ENCODE results near the gene KCNMA1. TPM values are rescaled to one million over a fixed set of nuclear protein-coding genes. Genes with fewer than 3 reads are reported as not detected.

The KCNMA1 gene
- total RNA-seq, 1 experiment from 2014 or later, result 143 TPM

DNA sequence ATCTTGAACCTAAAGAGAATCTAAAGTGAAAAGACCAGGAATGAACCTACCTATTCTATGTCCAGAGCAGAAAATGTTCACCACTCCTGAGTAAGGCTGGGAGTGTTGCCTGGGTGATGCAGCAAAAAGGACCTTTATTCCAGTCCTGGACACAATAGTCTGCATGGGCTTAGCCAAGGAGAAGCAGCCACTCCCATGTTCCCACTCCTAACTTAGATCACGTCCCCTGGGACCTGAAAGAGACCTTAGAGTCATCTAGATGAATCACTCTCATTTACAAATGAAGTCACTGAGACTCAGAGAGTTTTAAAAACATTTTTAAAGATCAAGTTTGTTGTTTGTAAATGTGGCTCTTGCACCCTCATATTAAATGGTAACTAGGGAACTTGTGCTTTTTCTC is 763.4 kb downstream of the KCNMA1 start:
- no TSS peak for BruUV-seq (replicated peaks)

DNA sequence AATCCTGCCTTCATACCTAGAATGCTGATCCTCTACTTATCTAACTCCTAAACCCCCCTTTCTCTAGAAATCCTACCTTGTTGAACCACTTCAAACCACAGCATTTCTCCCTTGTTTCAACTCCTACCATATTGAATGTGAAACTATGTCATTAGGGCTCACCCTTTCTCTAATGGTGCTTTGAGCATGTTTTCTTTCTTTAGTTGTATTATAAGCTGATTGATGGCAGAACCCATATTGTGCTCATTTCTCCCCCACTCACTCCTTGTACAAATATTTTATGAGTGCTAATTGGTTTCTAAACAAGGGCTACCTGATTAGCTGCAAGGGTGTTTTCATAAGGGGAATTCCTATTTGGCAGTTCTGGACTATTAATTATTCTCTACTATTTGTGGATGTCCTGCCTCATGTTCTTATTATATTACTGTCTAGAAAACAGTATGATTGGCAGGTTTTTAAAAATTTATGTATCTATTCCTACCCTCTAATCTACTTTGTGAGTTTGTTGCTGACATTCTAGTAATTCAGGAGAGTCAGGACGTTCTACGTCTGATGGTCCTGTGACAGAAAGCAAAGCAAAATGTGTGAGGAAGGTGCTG is 765.8 kb downstream of the KCNMA1 start:
- ChIA-PET POLR2A (ENCODE audit: unreplicated experiment) (no interaction called here), CTCF (no interaction called here)
- BruUV-seq (replicated peaks), result no TSS peak
- Histone ChIP-seq H3K27me3 (ENCODE audit: low read length) (peaks cover 20% of the 10 kb centered on the region; the same call in 1 of the 2 replicates), H3K4me3 (ENCODE audit: low read length) (no peak overlapping the region), H2AFZ (ENCODE audit: low read length) (no peak overlapping the region), H4K20me1 (ENCODE audit: low read length) (no peaks in the 10 kb centered on the region), H3K9me2 (replicated peaks; ENCODE audit: low read length) (no peaks in the 10 kb centered on the region), H3K4me1 (ENCODE audit: insufficient read depth, low read length) (peaks cover 13% of the 10 kb centered on the region), H3F3A (ENCODE audit: low read length, unreplicated experiment) (no peaks in the 10 kb centered on the region), H3K79me2 (ENCODE audit: low read length) (no peaks in the 10 kb centered on the region), H3K9ac (ENCODE audit: low read length) (no peak overlapping the region), H3K9me3 (ENCODE audit: low read length) (no peaks in the 10 kb centered on the region), H3K36me3 (ENCODE audit: low read depth, low read length) (no peaks in the 10 kb centered on the region), H3K4me2 (ENCODE audit: low read length) (no peak overlapping the region), H3K27ac (ENCODE audit: low read length) (no peak overlapping the region)
- ATAC-seq (no peak), DNase-seq (no peak)
- intact Hi-C loops (cut with micrococcal nuclease), result no loop called here
- TF ChIP-seq, protein P1, sequence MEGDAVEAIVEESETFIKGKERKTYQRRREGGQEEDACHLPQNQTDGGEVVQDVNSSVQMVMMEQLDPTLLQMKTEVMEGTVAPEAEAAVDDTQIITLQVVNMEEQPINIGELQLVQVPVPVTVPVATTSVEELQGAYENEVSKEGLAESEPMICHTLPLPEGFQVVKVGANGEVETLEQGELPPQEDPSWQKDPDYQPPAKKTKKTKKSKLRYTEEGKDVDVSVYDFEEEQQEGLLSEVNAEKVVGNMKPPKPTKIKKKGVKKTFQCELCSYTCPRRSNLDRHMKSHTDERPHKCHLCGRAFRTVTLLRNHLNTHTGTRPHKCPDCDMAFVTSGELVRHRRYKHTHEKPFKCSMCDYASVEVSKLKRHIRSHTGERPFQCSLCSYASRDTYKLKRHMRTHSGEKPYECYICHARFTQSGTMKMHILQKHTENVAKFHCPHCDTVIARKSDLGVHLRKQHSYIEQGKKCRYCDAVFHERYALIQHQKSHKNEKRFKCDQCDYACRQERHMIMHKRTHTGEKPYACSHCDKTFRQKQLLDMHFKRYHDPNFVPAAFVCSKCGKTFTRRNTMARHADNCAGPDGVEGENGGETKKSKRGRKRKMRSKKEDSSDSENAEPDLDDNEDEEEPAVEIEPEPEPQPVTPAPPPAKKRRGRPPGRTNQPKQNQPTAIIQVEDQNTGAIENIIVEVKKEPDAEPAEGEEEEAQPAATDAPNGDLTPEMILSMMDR (conservative IDR thresholded peaks at IDR 0.05; ENCODE audit: low read depth, low read length), result no peak
- TF ChIP-seq EZH2phosphoT487 (IDR thresholded peaks at IDR 0.05; ENCODE audit: borderline replicate concordance, low read length), result no peak
- TF ChIP-seq EZH2 (IDR thresholded peaks at IDR 0.05; ENCODE audit: low read length, unreplicated experiment), result no peak

More for the DNA sequence above, 763.4 kb downstream of the KCNMA1 start:
- Histone ChIP-seq H3K27me3 (ENCODE audit: low read length) (0 out of 2 replicates have a peak, but pooled peaks cover 8% of the 10 kb centered on the region), H3K79me2 (ENCODE audit: low read length) (no peaks in the 10 kb centered on the region), H3K4me1 (ENCODE audit: insufficient read depth, low read length) (peaks cover 13% of the 10 kb centered on the region), H3K9me3 (ENCODE audit: low read length) (no peaks in the 10 kb centered on the region), H3K9me2 (replicated peaks; ENCODE audit: low read length) (no peaks in the 10 kb centered on the region), H3K36me3 (ENCODE audit: low read depth, low read length) (no peaks in the 10 kb centered on the region), H3K4me3 (ENCODE audit: low read length) (no peak overlapping the region), H3K27ac (ENCODE audit: low read length) (peak overlapping the region; percentile 3), H2AFZ (ENCODE audit: low read length) (peak overlapping the region; percentile 0; the same call in 1 of the 2 replicates), H3F3A (ENCODE audit: low read length, unreplicated experiment) (no peaks in the 10 kb centered on the region), H3K4me2 (ENCODE audit: low read length) (peak overlapping the region; percentile 2), H3K9ac (ENCODE audit: low read length) (no peak overlapping the region), H4K20me1 (ENCODE audit: low read length) (no peaks in the 10 kb centered on the region)
- peak; percentile 91 for ATAC-seq
- no peak for TF ChIP-seq EZH2 (IDR thresholded peaks at IDR 0.05; ENCODE audit: low read length, unreplicated experiment)
- TF ChIP-seq EZH2phosphoT487 (IDR thresholded peaks at IDR 0.05; ENCODE audit: borderline replicate concordance, low read length), result no peak
- TF ChIP-seq, protein P1 (conservative IDR thresholded peaks at IDR 0.05; ENCODE audit: low read depth, low read length), result no peak
- intact Hi-C loops (cut with micrococcal nuclease), result no loop called here
- peak; percentile 87 for DNase-seq
- CTCF ChIA-PET, result no interaction called here
- POLR2A ChIA-PET (ENCODE audit: unreplicated experiment), result no interaction called here

DNA sequence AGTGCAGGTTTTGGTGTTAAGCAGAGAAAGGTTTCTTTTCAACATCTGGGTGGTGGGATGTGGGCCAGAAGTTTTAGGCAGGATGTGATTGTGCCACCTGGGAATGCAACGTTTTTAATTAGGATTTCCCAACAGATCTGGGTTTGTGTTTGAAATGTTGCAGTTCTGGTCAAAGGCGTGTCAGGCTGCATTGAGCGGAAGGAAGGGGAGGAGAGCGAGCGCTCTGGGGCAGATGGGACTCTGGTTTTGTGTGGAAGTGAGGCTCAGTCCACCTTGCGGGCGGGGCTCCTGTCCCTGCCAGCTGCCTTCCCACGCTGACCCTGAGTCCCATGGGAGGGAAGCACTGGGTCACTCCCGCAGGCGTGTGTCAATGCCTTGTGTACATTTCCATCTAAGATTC is 767.7 kb downstream of the KCNMA1 start:
- no peaks in the 10 kb centered on the region for H3K79me2 ChIP-seq (ENCODE audit: low read length)
- no peaks in the 10 kb centered on the region for H3K9me2 ChIP-seq (replicated peaks; ENCODE audit: low read length)
- ATAC-seq (no peak), DNase-seq (no peak)
- H3K4me2 ChIP-seq (ENCODE audit: low read length), result no peak overlapping the region
- H3K9me3 ChIP-seq (ENCODE audit: low read length), result no peaks in the 10 kb centered on the region
- no peak overlapping the region for H3K9ac ChIP-seq (ENCODE audit: low read length)
- H2AFZ ChIP-seq (ENCODE audit: low read length), result no peak overlapping the region
- ChIA-PET CTCF (no interaction called here), POLR2A (ENCODE audit: unreplicated experiment) (no interaction called here)
- no peaks in the 10 kb centered on the region for H3F3A ChIP-seq (ENCODE audit: low read length, unreplicated experiment)
- TF ChIP-seq EZH2phosphoT487 (IDR thresholded peaks at IDR 0.05; ENCODE audit: borderline replicate concordance, low read length) (no peak), EZH2 (IDR thresholded peaks at IDR 0.05; ENCODE audit: low read length, unreplicated experiment) (no peak)
- TF ChIP-seq, protein P1 (conservative IDR thresholded peaks at IDR 0.05; ENCODE audit: low read depth, low read length), result no peak
- H3K27ac ChIP-seq (ENCODE audit: low read length), result no peak overlapping the region
- H3K36me3 ChIP-seq (ENCODE audit: low read depth, low read length), result no peaks in the 10 kb centered on the region
- H3K4me1 ChIP-seq (ENCODE audit: insufficient read depth, low read length), result peaks cover 13% of the 10 kb centered on the region
- H4K20me1 ChIP-seq (ENCODE audit: low read length), result no peaks in the 10 kb centered on the region
- intact Hi-C loops (cut with micrococcal nuclease), result loop anchor here (2.0 to 10.0 kb wide), 3 partner anchors 79 to 245 kb away; no protein-coding TSS in a partner anchor
- H3K27me3 ChIP-seq (ENCODE audit: low read length), result peaks cover 22% of the 10 kb centered on the region; the same call in 1 of the 2 replicates
- no peak overlapping the region for H3K4me3 ChIP-seq (ENCODE audit: low read length)
- BruUV-seq (replicated peaks), result no TSS peak

Data from PC-3 (cell line).